K562 (cell line): ENCODE measurements around the gene JAKMIP1. TPM values are rescaled to one million over a fixed set of nuclear protein-coding genes. Genes with fewer than 3 reads are reported as not detected.

Source experiments
- HOXB6 ChIP-seq: fragments of 250-450 bp; sonication (Bioruptor Pico); IDR thresholded peaks from 2 replicates; pipeline ENCODE4 v1.5.1; 2022; ENCODE audit warnings: mild to moderate bottlenecking, borderline replicate concordance
- NELFE ChIP-seq: IDR thresholded peaks from 2 replicates; pipeline ENCODE4 v1.6.1; 2011; ENCODE audit warnings: mild to moderate bottlenecking; ENCODE audit not compliant: insufficient read depth, insufficient read length
- RBBP5 ChIP-seq: fragments of 200-600 bp; sonication (generic); IDR thresholded peaks from 2 replicates; pipeline ENCODE4 v1.6.1; 2012; ENCODE audit warnings: borderline replicate concordance, mild to moderate bottlenecking, low read length, control low read depth, inconsistent platforms; ENCODE audit not compliant: insufficient read depth, poor library complexity, severe bottlenecking
- THAP7 ChIP-seq: fragments of 250-450 bp; sonication (Bioruptor Pico); IDR thresholded peaks from 2 replicates; pipeline ENCODE4 v1.5.0; 2021
- TRIM25 ChIP-seq: fragments of 450-650 bp; IDR thresholded peaks from 2 replicates; pipeline ENCODE4 v1.7.0; 2016; ENCODE audit warnings: borderline replicate concordance
- XRCC5 ChIP-seq: fragments of 200-400 bp; formaldehyde crosslinking; IDR thresholded peaks from 2 replicates; pipeline ENCODE4 v1.6.1; 2017; ENCODE audit warnings: low read depth, mild to moderate bottlenecking, low read length
- ZMIZ1 ChIP-seq, 2 experiments: fragments of 150-350 bp in 1 of 2; IDR thresholded peaks; 2 replicates each; pipeline ENCODE4 v1.6.1; 2012 to 2016; ENCODE audit warnings: low read depth in 2 of 2, low read length in 2 of 2, mild to moderate bottlenecking in 1 of 2, moderate library complexity in 1 of 2
- polyA plus RNA-seq, 8 experiments: library from polyadenylated mRNA; depleted of rRNA in 4 of 8; stranded (reverse) in 5 of 8; unstranded in 3 of 8; fragments of >200 nt; fragmentation: Nextera tagmentation in 2 of 8; fragmentation: Illumina TruSeq in 1 of 8; extraction: Ambion mirVana in 2 of 8; extraction: Trizol in 1 of 8; gene quantifications; 2 replicates each; pipeline versions ENCODE4 v1.2.1 to v1.2.3, GENCODE V29; 2011 to 2014; ENCODE audit warnings: inconsistent platforms in 1 of 8, missing spikeins in 1 of 8
- total RNA-seq, 7 experiments: library from RNA; depleted of rRNA in 6 of 7; stranded (reverse); fragments of >200 nt in 6 of 7; fragmentation: Illumina TruSeq in 2 of 7; extraction: Trizol in 2 of 7; gene quantifications; 2 replicates each; pipeline versions ENCODE4 v1.2.1 to v1.2.3, GENCODE V29; 2011 to 2021; ENCODE audit warnings: low replicate concordance in 1 of 7
- TF ChIP-seq, protein P1 (sequence below): sonication (generic); formaldehyde crosslinking; IDR thresholded peaks from 2 replicates; pipeline ENCODE4 v1.8.1; 2023; ENCODE audit warnings: missing genetic modification reagents, mild to moderate bottlenecking, borderline replicate concordance

The JAKMIP1 gene
- total and polyA plus RNA-seq, 9 of the 15 experiments (the other 6 are each of a cell fraction or from before 2014, with no cell fraction given), result not detected

DNA sequence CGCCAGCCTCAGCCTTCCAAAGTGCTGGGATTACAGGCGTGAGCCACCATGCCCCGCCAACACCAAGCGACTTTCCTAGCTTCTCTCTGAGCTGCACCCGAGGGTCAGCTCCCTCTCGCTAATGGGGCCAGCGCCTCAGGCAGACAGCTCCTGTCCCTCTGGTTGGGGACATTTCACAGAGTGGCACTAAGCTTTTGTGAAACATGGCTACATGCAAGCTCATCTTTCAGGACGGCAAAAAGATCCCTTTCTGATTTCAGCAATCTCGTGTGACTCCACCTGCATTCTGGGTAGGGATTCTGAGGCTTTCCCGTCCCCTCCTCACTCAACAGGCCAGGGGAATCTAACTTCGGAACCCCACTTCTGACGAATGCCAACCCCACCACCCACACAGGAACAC lies 151.1 kb downstream of the JAKMIP1 start (continued):
- TF ChIP-seq, protein P1, sequence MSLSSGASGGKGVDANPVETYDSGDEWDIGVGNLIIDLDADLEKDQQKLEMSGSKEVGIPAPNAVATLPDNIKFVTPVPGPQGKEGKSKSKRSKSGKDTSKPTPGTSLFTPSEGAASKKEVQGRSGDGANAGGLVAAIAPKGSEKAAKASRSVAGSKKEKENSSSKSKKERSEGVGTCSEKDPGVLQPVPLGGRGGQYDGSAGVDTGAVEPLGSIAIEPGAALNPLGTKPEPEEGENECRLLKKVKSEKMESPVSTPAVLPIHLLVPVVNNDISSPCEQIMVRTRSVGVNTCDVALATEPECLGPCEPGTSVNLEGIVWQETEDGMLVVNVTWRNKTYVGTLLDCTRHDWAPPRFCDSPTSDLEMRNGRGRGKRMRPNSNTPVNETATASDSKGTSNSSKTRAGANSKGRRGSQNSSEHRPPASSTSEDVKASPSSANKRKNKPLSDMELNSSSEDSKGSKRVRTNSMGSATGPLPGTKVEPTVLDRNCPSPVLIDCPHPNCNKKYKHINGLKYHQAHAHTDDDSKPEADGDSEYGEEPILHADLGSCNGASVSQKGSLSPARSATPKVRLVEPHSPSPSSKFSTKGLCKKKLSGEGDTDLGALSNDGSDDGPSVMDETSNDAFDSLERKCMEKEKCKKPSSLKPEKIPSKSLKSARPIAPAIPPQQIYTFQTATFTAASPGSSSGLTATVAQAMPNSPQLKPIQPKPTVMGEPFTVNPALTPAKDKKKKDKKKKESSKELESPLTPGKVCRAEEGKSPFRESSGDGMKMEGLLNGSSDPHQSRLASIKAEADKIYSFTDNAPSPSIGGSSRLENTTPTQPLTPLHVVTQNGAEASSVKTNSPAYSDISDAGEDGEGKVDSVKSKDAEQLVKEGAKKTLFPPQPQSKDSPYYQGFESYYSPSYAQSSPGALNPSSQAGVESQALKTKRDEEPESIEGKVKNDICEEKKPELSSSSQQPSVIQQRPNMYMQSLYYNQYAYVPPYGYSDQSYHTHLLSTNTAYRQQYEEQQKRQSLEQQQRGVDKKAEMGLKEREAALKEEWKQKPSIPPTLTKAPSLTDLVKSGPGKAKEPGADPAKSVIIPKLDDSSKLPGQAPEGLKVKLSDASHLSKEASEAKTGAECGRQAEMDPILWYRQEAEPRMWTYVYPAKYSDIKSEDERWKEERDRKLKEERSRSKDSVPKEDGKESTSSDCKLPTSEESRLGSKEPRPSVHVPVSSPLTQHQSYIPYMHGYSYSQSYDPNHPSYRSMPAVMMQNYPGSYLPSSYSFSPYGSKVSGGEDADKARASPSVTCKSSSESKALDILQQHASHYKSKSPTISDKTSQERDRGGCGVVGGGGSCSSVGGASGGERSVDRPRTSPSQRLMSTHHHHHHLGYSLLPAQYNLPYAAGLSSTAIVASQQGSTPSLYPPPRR (CRISPR knock-in tag), result no peak
- TF ChIP-seq RBBP5 (no peak), NELFE (no peak), TRIM25 (no peak), HOXB6 (CRISPR knock-in tag) (no peak), XRCC5 (no peak), THAP7 (CRISPR knock-in tag) (no peak), ZMIZ1 (IDR thresholded peaks at IDR 0.05; ENCODE audit: low read depth in 2 of 2, low read length in 2 of 2) (no peak)
